WERI-Rb-1 (cell line): Measurements from ENCODE around the gene WHRN.
A peak's percentile ranks its signal among the peaks of the same experiment; 100 is the strongest.

Experiments used
- DNase-seq: peaks from one replicate; pipeline ENCODE4 v3.0.0-alpha.2; 2020
- H3K27ac ChIP-seq: fragments of 250-450 bp; sonication (Bioruptor Pico); 2 replicates; pipeline ENCODE4 v1.5.1; 2020; ENCODE audit warnings: mild to moderate bottlenecking, moderate library complexity
- H3K27me3 ChIP-seq: fragments of 250-450 bp; sonication (Bioruptor Pico); 2 replicates; pipeline ENCODE4 v1.5.1; 2021; ENCODE audit warnings: mild to moderate bottlenecking, low read depth, moderate library complexity; ENCODE audit not compliant: insufficient read depth, severe bottlenecking
- H3K36me3 ChIP-seq: fragments of 250-450 bp; sonication (Bioruptor Pico); 2 replicates; pipeline ENCODE4 v1.5.1; 2020; ENCODE audit warnings: mild to moderate bottlenecking, moderate library complexity
- H3K4me3 ChIP-seq: 2 replicates; pipeline ENCODE4 v1.5.1; 2011; ENCODE audit warnings: low read depth, mild to moderate bottlenecking, control low read depth, low read length
- H3K9me3 ChIP-seq: fragments of 250-450 bp; sonication (Bioruptor Pico); 2 replicates; pipeline ENCODE4 v1.5.1; 2021; ENCODE audit warnings: mild to moderate bottlenecking, moderate library complexity; ENCODE audit not compliant: severe bottlenecking
- TF ChIP-seq, protein P1 (sequence below): IDR thresholded peaks from 2 replicates; pipeline ENCODE4 v1.5.1; 2011; ENCODE audit warnings: low read depth, mild to moderate bottlenecking, control low read depth, inconsistent platforms, low read length

The WHRN gene

DNA sequence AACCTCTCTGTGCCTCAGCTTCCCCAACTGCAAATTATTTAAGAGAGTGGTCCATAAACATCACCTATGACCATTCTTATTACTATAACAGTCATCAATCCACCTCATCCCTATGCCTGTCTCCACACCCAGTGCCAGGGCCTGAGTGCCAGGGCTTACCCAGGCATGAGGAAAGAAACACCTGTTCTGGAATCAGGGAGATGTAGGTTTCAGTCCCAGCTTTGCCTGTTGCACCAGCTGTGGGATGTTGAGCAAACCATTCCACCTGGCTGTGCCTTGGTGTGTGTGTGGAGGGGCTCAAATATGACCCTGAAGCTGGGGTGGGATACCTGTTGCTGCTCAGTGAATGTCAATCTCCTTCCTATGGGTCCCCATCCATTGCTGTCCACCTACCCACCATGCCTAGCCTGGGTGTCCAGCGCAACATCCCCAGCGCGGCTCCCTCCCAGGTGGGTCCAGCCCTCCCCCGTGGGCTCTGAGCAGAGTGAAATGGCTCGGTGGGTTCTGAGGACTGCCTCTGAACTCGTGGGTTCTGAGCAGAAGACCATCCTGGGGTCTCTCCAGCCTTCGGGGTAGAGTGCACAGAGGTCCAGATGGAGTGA is 133.8 kb downstream of the WHRN start:
- peaks cover 67% of the 10 kb centered on the region for H3K36me3 ChIP-seq
- no peak overlapping the region for H3K4me3 ChIP-seq
- TF ChIP-seq, protein P1, sequence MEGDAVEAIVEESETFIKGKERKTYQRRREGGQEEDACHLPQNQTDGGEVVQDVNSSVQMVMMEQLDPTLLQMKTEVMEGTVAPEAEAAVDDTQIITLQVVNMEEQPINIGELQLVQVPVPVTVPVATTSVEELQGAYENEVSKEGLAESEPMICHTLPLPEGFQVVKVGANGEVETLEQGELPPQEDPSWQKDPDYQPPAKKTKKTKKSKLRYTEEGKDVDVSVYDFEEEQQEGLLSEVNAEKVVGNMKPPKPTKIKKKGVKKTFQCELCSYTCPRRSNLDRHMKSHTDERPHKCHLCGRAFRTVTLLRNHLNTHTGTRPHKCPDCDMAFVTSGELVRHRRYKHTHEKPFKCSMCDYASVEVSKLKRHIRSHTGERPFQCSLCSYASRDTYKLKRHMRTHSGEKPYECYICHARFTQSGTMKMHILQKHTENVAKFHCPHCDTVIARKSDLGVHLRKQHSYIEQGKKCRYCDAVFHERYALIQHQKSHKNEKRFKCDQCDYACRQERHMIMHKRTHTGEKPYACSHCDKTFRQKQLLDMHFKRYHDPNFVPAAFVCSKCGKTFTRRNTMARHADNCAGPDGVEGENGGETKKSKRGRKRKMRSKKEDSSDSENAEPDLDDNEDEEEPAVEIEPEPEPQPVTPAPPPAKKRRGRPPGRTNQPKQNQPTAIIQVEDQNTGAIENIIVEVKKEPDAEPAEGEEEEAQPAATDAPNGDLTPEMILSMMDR, result no peak
- peak overlapping the region; percentile 97 for H3K27ac ChIP-seq
- no peak for DNase-seq
- no peaks in the 10 kb centered on the region for H3K27me3 ChIP-seq
- no peaks in the 10 kb centered on the region for H3K9me3 ChIP-seq

DNA sequence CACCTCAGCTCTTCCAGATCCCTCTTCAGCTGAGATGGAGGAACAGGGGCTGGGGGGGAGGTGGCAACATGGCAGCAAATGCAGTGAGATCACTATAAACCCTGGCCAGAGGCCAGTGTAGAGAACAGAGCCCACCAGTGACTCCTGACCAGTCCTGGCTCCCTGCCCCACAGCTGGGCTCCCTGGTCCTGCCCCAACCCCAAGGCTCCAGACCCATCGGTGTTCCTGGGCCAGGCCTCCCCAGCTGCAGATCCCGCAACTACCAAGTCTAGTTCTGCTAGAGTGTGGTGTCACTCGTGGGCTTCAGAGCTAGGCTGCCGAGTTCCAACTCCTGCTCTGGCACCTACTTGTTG is 134.3 kb downstream of the WHRN start:
- Histone ChIP-seq H3K27ac (peak overlapping the region; percentile 97), H3K9me3 (no peaks in the 10 kb centered on the region), H3K4me3 (peak overlapping the region; percentile 14), H3K36me3 (peaks cover 65% of the 10 kb centered on the region), H3K27me3 (no peaks in the 10 kb centered on the region)
- TF ChIP-seq, protein P1, result no peak
- DNase-seq, result peak; percentile 43

DNA sequence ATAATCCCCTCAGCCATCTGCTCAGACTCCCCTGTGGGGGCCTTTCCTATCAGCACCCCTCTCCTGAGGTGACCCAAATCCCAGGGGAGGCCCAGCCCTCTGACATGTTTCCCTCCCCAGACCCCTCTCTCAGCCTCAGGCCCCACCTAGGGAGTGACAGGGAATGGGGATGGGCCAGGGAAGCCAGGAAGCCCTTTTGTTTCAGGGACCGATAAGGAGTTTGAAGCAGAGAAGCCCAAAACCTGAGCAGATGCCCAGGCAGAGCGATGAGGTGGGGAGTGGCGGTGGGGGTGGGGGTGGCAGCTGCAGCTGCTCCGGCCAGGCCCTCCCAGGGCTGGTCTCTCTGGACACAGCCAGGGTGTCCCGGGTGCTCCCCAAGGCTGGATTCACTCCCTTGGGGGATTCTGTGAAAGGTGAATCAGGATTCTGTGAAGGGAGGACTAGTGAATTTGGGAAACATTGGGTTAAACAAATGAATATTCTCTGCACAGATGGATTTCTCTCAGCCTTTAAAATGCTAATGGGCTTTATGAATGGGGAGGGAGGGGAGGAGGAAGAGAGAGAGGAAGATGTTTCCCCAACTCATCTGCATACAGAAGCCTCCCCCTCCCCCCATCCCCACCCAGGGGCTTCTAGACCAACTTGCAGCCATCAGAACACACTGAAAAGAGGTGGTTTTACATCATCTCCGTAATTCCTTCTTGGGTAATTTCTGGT is 134.9 kb downstream of the WHRN start:
- H3K36me3 ChIP-seq, result peaks cover 69% of the 10 kb centered on the region
- TF ChIP-seq, protein P1, result no peak
- no peaks in the 10 kb centered on the region for H3K9me3 ChIP-seq
- peak; percentile 99 for DNase-seq
- peak overlapping the region; percentile 14 for H3K4me3 ChIP-seq
- no peaks in the 10 kb centered on the region for H3K27me3 ChIP-seq
- peak overlapping the region; percentile 97 for H3K27ac ChIP-seq

DNA sequence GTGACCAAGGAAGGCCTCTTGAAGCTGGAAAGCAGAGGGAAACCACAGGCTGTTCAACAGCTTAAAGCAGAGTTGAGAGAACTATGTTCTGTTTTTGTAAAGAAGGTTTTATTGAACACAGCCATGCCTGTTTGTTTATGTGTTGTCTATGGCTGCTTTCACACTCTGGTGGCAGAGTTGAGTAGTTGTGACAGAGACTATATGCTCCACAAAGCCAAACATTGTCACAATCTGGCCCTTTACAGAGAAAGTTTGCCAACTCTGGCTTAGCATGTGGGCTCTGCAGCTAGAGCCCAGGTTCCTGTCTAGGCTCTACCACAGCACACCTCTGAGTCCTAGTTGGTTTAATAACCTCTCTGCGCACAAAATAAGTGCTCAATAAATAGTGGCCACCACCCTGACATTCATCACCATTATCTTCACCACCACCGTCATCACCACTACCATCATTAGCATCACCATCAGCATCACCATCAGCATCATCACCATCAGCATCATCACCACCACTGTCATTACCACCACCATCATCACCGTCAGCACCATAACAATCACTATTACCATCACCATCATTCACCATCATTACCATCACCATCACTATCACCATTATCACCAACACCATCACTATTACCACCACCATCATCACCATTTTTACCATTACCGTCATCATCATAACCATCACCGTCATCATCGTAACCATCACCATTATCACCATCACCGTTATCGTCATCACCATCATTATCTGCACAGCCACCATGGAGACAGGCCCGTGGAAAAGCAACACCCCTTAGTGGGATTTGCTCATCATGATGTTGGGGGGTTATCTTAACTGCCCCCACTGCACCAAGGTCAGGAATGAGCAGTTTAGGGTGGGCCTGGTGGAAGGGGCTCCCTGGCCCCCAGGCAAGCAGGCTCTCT is 135.8 kb downstream of the WHRN start:
- H3K36me3 ChIP-seq, result peaks cover 68% of the 10 kb centered on the region
- TF ChIP-seq, protein P1, result no peak
- no peak for DNase-seq
- H3K9me3 ChIP-seq, result no peaks in the 10 kb centered on the region
- no peaks in the 10 kb centered on the region for H3K27me3 ChIP-seq
- H3K4me3 ChIP-seq, result peak overlapping the region; percentile 11; the same call in 1 of the 2 replicates
- H3K27ac ChIP-seq, result peak overlapping the region; percentile 97

DNA sequence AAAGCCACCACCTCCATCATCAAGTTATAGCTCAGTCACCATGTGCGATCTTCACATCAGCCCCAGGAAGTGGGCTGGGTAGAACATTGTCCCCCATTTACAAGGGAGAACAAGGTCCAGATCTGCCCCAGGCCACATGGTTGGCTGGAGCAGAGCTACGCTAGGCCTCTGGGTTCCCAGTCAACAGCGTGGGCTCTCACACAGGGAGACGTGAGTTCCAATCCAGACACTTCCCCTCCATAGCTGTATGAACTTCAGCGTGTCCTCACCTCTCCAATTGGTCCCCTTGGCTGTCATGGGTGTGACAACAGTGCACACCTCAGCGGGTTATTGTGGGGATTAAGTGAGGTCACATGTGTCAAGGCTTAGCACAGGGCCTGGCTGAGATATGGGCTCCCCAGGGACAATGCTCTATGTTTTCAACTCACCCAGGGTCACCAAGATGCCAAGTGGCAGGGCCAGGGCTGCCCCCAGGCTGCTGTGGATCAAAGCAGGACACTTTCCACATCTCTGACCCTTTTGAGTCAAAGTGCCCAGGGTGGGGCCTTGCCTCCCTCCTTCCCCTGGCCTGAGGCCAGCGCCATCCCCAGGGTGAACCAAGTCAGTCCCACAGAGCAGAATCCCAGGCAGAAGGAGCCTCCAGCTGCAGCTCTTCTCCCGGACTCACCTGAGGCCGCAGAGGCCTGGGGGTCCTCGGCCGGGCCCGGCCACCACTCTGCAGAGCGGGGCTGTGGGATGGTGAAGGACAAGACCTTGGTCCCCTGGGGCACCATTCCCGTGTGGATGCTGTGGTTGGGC is 137.3 kb downstream of the WHRN start:
- TF ChIP-seq, protein P1, result no peak
- DNase-seq, result peak; percentile 66
- Histone ChIP-seq H3K27ac (peak overlapping the region; percentile 97), H3K4me3 (no peak overlapping the region), H3K27me3 (no peaks in the 10 kb centered on the region), H3K9me3 (no peaks in the 10 kb centered on the region), H3K36me3 (peaks cover 71% of the 10 kb centered on the region)
